ENCODE measurements around the gene DIP2C.

Gene DIP2C

DNA sequence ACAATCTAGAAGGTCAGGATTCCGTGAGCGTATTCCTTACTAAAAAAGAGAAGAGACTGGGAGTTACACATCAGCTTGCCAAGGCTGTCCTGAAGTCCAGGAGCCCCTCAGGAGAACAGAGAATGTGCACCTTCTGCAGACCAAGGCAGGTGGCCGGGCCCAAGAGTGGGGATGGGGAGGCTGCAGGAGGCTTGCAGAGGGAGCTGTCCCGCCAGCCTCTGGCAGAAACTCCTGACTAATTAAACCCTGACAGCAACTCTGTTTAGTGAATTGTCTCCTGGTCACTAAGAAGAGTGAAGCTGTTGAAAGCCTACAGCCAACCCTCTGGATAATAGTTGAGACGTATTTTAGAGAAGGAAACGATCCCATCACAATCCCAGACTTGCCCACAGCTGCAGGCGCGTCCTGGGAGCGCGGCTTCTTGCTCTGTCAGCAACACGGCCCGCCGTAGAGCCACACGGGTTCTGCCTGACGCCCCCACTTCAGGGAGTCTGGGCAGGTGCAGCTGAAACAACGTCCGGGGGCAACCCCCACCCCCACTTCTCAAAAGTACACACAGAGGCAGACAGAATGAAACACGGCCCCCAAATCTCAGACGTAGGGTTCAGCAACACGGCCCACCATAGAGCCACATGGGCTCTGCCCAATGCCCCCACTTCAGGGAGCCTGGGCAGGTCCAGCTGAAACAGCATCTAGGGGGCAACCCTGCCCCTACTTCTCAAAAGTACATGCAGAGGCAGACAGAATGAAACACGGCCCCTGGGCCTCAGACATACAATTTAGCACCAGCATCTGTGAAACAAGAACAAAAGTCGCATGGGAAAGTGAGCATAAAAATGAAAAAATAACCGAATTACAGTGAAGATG lies 45.2 kb downstream of the DIP2C start:
- TF ChIP-seq, protein P1, sequence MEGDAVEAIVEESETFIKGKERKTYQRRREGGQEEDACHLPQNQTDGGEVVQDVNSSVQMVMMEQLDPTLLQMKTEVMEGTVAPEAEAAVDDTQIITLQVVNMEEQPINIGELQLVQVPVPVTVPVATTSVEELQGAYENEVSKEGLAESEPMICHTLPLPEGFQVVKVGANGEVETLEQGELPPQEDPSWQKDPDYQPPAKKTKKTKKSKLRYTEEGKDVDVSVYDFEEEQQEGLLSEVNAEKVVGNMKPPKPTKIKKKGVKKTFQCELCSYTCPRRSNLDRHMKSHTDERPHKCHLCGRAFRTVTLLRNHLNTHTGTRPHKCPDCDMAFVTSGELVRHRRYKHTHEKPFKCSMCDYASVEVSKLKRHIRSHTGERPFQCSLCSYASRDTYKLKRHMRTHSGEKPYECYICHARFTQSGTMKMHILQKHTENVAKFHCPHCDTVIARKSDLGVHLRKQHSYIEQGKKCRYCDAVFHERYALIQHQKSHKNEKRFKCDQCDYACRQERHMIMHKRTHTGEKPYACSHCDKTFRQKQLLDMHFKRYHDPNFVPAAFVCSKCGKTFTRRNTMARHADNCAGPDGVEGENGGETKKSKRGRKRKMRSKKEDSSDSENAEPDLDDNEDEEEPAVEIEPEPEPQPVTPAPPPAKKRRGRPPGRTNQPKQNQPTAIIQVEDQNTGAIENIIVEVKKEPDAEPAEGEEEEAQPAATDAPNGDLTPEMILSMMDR (conservative IDR thresholded peaks at IDR 0.05; ENCODE audit: low read depth): no peak
- no peak overlapping the region for H3K27ac ChIP-seq
- DNase-seq (ENCODE audit: low spot score): no peak
- ChIA-PET POLR2A (ENCODE audit: low non-redundant PET) (no interaction called here), CTCF (interaction anchor here (0.6 kb wide), 1 partner anchor 62 kb away, joined by 3 read pairs; no protein-coding TSS in a partner anchor)

DNA sequence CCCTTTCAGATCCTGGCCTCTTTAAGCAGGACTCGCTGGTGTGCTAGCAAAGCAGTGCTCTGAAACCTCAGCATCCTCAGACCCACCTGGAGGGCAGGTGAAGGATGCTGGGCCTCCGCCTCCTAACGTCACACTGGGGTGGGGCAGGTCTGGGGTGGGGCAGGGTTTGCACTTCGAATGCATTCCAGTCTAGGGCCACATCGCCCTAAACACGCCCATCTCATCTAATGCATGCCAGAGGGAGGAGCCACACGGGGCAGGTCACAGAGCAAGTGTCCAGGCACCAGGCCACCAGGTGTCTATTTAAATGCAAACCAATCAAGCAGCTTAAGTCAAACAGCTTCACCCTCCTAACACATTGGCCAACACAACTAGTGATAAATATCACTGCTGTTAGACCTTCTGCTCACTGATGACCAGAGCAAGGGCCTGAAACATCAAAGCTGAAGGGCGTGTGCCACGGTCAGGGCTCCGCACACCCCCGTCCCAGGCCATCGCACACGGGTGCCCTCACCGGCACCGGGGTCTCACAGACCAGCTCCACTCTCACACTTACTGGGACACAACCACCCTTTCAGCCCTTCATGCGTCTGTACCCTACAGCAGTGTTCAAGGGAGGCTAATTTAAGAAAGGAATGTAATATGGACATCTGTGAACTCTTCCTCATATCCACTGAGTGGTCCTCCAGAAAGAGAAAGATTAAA lies 47.1 kb downstream of the DIP2C start:
- peak; percentile 48 for DNase-seq (ENCODE audit: low spot score)
- TF ChIP-seq, protein P1 (conservative IDR thresholded peaks at IDR 0.05; ENCODE audit: low read depth): no peak
- H3K27ac ChIP-seq: no peak overlapping the region
- CTCF ChIA-PET: interaction anchor here (0.6 kb wide), 1 partner anchor 44 kb away, joined by 4 read pairs; no protein-coding TSS in a partner anchor
- POLR2A ChIA-PET (ENCODE audit: low non-redundant PET): no interaction called here

DNA sequence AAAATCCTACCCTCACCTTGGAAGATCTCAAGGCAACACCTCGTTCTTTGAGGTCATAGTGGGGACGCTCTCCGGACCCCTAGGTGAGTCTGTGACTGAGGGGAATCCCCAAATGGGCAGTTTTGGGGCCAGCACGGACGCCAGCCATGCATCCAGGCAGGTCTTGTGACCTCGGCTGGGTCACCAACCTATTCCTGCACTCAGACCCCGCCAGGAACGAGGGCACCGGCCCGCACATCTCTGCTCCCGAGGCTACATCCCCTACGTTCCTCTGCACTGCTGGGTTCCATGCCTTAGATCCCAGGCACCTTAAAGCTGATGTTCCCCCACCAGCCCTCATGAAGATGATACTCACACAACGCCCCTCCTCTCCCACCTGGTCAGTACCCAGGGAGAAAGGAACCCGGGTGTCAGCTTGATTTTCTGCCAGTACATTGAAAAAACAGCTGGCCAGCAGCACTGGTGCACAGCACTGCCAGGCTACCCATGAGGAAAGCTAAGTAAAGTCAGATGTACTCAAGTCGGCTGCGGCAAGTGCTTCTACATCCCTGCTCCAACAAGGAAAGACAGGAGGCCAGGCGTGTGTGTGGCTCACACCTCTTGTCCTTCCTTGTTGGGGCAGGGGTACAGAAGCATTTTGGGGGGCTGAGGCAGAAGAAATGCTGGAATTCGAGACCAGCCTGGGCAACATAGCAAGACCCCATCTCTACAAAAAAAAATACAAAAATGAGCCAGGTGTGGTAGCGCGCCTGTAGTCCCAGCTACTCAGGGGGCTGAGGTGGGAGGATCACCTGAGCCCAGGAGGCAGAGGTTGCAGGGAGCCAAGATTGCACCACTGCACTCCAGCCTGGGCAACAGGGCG lies 48.1 kb downstream of the DIP2C start:
- H3K27ac ChIP-seq: no peak overlapping the region
- TF ChIP-seq, protein P1 (conservative IDR thresholded peaks at IDR 0.05; ENCODE audit: low read depth): no peak
- DNase-seq (ENCODE audit: low spot score): no peak
- CTCF ChIA-PET: interaction anchor here (0.7 kb wide), 1 partner anchor 29 kb away, joined by 3 read pairs; no protein-coding TSS in a partner anchor
- POLR2A ChIA-PET (ENCODE audit: low non-redundant PET): no interaction called here

DNA sequence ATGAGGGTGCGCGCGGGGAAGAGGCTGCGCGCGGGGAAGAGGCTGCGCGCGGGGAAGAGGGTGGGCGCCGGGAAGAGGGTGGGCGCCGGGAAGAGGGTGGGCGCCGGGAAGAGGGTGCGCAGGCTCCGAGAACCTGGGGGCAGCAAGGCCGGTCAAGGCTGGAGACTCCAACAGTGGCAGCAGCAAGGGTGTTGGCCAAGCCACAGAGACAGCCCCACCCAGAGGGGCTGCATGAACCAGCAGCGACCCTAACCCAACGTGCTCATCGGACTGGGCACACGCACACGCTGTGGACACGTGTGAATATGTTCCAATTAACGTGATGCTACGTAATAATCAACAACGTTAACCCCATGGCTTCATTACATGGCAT lies 48.8 kb downstream of the DIP2C start:
- ChIA-PET POLR2A (ENCODE audit: low non-redundant PET) (no interaction called here), CTCF (interaction anchor here (0.7 kb wide), 1 partner anchor 420 kb away, joined by 4 read pairs; no protein-coding TSS in a partner anchor)
- no peak for DNase-seq (ENCODE audit: low spot score)
- TF ChIP-seq, protein P1 (conservative IDR thresholded peaks at IDR 0.05; ENCODE audit: low read depth): no peak
- H3K27ac ChIP-seq: no peak overlapping the region

DNA sequence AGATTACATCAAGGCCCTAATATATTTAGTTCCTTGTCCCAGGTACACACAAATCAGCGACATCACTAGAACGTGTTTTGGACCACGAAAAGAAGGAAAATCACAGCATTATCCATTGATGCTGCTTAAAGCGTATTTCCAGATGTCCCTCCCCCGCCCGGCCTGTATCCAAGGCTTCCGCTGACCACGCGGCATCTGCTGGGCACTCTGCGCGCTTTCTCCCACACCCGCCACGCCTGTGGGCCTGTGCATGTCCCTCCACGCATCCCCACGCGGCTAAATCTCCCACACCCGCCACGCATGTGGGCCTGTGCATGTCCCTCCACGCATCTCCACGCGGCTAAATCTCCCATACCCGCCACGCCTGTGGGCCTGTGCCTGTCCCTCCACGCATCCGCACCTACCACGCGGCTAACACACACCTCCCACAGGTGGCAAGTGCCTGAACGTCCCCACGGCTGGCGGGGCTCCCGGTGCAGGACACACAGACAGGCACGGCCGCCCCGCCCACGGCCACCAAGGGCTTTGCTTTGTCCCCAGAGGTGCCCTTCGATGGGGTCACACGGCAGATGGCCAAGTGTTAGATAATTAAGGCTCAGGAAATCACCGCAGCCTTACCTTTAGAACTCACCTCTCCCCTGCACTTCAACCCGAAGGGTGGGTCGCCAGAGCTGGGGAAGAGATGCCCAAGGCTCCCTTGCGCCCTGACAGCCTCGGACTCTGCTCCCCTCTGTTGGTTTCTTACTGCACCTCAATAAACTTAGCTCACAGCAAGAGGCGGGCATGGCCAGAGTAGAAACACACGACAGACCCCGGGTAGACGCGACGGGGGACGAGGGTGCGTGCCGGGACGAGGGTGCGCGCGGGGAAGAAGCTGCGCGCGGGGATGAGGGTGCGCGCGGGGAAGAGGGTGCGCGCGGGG lies 49.5 kb downstream of the DIP2C start:
- no peak for DNase-seq (ENCODE audit: low spot score)
- TF ChIP-seq, protein P1 (conservative IDR thresholded peaks at IDR 0.05; ENCODE audit: low read depth): no peak
- ChIA-PET CTCF (interaction anchor here (0.7 kb wide), 1 partner anchor 419 kb away, joined by 4 read pairs; no protein-coding TSS in a partner anchor), POLR2A (ENCODE audit: low non-redundant PET) (no interaction called here)
- H3K27ac ChIP-seq: no peak overlapping the region
